GM12891 (cell line): Measurements from ENCODE around the gene RAN.

ENCODE experiments used
- PAX5 ChIP-seq: IDR thresholded peaks from 2 replicates; pipeline ENCODE4 v1.6.1; 2011; ENCODE audit warnings: low read length, moderate library complexity, mild to moderate bottlenecking; ENCODE audit not compliant: insufficient read depth, severe bottlenecking
- POLR2A ChIP-seq: IDR thresholded peaks from 2 replicates; pipeline ENCODE4 v1.6.1; 2011; ENCODE audit warnings: low read depth, low read length, control low read depth
- POLR2AphosphoS5 ChIP-seq: IDR thresholded peaks from 2 replicates; pipeline ENCODE4 v1.6.1; 2011; ENCODE audit warnings: low read depth, low read length, control low read depth
- POU2F2 ChIP-seq: IDR thresholded peaks from 2 replicates; pipeline ENCODE4 v1.6.1; 2011; ENCODE audit warnings: low read depth, mild to moderate bottlenecking, control low read depth, low read length, moderate library complexity
- SPI1 ChIP-seq: IDR thresholded peaks from 2 replicates; pipeline ENCODE4 v1.6.1; 2011; ENCODE audit warnings: low read depth, low read length, control low read depth
- TAF1 ChIP-seq: IDR thresholded peaks from 2 replicates; pipeline ENCODE4 v1.6.1; 2011; ENCODE audit warnings: low read depth, low read length, control low read depth

- TF ChIP-seq POLR2A (no peak), SPI1 (no peak), POLR2AphosphoS5 (no peak), TAF1 (no peak), POU2F2 (no peak), PAX5 (no peak)
These were observed 11.6 kb upstream of the RAN start for GRCh38 chr12:130860311-130860710.
